Hepatic stellate cell (primary cell): ENCODE data around the gene UBTD2.
"Not testable (repeated sequence)": the region's sequence is repeated elsewhere in the genome, so short reads cannot be mapped to it uniquely, and the experiment has no call there.

ENCODE experiments used
- DNase-seq: peaks from one replicate; pipeline ENCODE4 v3.0.0; 2011; ENCODE audit warnings: low spot score

The UBTD2 gene

DNA sequence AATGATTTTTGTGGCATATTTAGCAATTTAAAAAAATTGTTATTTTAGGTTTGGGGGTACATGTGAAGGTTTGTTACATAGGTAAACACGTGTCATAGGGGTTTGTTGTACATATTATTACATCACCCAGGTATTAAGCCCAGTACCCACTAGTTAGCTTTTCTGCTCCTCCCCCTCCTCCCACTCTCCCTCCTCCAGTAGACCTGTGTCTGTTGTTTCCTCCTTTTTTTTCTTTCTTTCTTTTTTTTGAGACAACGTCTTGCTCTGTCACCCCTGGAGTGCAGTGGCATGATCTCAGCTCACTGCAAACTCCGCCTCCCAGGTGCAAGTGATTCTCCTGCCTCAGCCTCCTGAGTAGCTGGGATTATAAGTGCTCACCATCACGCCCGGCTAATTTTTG lies 8.3 kb upstream of the UBTD2 start:
- DNase-seq: not testable (repeated sequence)

DNA sequence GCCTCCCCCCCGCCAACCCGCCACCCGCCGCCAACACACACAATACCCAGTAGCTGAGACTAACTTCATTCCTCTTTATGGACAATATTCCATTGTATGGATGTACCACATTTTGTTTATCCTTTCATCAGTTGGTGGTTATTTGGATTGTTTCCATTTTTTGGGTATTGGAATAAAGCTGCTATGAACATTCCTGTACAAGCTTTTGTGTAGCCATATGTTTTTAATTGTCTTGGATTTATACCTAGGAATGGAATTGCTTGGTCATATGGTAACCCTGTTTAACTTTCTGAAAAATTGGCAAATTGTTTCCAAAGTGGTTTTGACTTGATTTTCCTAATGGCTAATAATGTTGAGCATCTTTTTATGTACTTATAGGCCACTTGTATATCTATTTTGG lies 4.9 kb upstream of the UBTD2 start:
- no peak for DNase-seq

GRCh38 chr5:172287140-172287539 lies 3.6 kb upstream of the UBTD2 start:
- not testable (repeated sequence) for DNase-seq

DNA sequence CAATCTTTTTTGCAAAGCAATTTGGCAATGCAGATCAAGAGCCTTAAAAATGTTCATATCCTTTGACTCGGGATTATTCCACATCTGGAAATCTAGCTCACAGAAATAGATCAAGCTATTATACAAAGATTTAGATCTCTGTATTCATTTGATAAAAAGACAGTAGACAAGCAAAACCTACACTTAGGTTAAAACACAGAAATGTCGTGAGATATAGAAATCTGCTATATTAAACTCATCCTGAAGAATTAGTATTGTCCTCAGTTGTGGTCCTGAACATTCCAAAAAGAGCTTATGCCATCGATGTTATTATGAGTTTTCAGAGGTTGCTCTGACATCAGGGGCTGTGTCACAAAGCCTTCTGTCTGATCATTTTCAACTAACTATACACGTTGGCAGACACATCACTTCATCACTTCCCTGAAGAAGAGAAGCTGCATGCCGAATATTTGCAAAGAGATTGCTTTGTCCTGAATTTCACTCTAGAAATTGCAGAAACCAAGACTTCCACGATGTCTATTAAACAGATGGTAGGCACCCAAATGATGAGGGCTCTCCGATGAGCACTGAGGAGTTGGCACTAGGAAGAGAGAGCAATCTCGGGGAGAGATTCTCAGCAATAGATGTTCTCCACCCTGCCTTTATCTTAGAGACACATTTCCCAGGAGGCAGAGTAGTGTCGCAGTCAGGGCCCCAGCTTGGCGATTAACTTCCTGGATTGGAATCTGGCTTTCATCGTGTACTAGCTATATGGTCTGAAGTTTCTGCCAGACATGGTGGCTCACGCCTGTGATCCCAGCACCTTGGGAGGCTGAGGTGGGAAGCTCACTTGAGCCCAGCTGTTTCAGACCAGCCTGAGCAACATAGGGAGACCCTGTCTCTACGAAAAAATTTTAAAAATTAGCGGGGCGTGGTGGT lies 1.9 kb upstream of the UBTD2 start:
- DNase-seq: no peak

GRCh38 chr5:172284611-172284980 lies 1.0 kb upstream of the UBTD2 start:
- peak; percentile 27 for DNase-seq

GRCh38 chr5:172283862-172284610 lies 472 bp upstream of the UBTD2 start:
- DNase-seq: peak; percentile 94

DNA sequence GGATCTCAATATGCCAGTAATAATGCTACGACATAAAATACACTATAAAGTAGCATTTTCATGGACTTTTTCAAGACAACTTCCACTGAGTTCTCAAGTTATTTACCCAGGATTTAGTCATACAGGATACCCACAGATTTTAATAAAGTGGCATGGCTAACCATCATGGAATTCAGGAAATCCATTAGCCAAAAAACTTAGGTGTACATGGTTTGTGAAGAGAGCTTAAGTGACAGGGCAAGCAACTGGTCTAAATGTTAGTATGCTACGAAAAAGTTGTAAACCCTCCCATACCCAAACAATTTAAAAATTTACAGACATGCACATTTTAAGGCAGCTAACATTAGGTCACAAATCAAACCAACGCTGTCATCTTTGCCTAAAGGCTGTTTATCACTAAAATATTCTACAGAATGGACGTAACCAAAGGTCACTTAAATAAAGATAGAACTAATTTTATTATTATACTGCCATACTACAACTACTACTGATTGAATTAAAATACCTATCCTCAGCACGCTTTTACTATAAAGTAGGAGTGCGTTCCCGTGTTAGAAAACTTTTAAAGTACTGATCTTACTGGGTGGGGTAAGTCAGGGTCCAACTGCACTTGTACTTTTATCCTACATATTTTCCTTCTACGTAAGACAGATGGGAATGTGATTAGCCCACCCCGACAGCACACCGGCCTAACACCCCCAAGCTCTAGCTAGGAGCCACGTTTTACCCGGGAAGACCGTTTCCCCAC lies 1.1 kb downstream of the UBTD2 start:
- peak; percentile 26 for DNase-seq

DNA sequence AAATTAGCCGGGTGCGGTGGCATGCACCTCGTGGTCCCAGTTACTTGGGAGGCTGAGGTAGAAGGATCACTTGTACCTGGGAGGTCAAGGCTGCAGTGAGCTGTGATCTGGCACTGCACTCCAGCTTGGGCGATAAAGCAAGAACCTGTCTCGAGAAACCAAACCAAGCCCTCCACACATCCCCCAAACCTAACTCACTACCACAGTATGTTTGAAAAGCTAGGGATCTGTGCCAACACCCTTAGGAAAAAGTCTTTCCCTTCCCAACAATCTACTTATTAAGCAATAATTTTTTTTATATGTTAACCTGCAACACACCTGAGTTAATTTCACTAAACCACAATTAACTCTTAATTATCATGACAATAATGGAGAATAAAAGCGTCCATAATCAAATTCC lies 2.2 kb downstream of the UBTD2 start:
- DNase-seq: no peak

- DNase-seq: no peak
Measured at GRCh38 chr5:172280929-172281328, 2.6 kb downstream of the UBTD2 start.

DNA sequence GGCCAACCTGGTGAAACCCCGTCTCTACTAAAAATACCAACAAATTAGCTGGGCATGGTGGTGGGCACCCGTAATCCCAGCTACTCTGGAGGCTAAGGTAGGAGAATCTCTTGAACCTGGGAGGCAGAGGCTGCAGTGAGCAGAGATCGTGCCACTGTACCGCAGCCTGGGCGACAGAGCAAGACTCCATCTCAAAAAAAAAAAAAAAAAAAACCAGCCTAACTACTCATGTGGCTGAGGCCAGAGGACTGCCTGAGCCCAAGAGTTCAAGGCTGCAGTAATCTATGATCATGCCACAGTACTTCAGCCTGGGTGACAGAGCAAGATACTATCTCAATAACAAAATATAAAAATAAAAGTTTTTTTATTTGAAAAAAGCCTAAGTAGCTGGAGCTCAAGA lies 3.2 kb downstream of the UBTD2 start:
- DNase-seq: no peak

GRCh38 chr5:172278356-172278755 lies 5.2 kb downstream of the UBTD2 start:
- DNase-seq: no peak

GRCh38 chr5:172276214-172276613 lies 7.3 kb downstream of the UBTD2 start:
- no peak for DNase-seq

- no peak for DNase-seq
Measured at GRCh38 chr5:172274951-172275753, 8.4 kb downstream of the UBTD2 start.

DNA sequence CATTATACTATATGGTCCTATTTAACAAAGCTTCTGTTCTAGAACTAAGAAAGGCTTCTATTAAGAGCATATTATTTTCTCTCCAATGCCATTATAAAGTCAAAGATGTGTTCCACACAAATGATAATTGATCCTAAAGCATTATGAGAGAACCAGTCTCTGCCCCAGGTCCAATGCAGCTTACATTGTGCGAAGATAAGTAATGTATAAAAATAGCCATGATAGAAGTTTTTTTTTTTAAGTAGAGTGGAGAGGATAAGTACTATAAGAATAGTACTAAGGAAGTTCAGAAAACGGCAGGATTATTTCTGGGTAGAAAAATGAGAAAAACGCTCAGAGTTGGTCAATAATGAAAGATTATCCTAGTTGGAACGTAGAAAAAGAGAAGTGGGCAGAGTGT lies 15.6 kb downstream of the UBTD2 start:
- DNase-seq: no peak

- no peak for DNase-seq
Measured at GRCh38 chr5:172266676-172267092, 16.9 kb downstream of the UBTD2 start.

DNA sequence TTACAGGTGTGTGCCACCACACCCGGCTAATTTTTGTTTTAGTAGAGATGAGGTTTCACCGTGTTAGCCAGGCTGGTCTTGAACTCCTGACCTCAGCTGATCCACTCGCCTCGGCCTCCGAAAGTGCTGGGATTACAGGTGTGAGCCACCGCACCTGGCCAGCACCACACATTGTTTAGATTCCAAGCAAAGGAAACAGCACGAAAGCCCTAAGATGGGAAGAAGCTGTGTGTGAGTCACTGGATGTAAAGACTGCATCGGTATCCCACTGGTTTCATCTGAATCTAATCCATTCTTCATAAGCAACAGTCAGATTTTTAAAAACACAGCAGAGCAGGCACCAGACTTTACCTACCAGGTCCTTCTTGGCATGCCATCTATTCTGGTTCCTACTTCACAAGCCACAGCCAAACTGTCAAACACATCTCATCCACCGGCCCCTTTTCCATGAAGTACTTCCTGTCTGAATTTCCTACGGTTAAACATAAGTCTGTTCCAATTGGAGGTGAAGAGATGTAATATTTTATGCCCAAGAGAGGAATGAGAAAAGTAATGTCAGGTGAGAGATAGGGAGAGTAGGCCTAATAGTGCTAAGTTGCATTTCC lies 17.4 kb downstream of the UBTD2 start:
- no peak for DNase-seq

GRCh38 chr5:172264815-172265395 lies 18.7 kb downstream of the UBTD2 start:
- DNase-seq: no peak

DNA sequence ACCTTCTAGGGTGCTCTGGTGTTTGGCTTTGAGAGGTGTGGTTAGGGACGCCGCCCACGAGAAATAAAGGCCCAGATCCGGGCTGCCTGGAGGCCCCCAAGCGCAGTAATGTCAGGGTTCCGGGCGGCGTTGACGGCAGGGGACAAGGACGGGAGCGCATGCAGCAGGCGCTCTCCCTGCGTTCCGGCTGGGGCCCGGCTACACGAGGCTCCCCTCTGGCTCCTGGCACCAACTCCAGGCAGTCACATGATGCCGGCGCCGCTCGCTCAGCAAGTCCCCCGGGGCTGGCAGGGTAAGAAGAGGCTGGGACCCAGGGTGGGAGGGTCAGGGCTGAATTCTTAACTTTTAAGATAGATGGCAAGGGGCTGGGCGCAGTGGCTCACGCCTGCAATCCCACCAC lies 28.1 kb downstream of the UBTD2 start:
- DNase-seq: no peak

DNA sequence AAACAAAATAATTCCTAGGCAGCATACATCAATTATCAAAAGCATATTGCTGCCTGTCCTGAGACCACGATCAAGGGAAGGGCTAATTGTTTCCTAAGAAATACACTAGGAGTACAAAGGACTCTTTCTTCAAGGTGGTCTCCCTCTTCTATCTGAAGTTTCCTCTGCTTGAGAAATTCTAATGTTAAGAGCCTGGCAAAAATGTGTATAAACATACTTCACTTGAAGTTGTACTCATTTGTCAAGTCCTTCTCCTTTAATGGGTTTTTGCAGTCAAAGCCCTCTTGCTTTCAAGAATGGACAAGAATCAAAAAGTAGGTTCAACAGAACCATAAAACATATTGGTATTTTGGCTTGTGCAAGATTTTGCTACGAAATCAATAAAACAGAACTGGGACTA lies 31.1 kb downstream of the UBTD2 start:
- no peak for DNase-seq

- no peak for DNase-seq
Measured at GRCh38 chr5:172251419-172251818, 32.1 kb downstream of the UBTD2 start.

DNA sequence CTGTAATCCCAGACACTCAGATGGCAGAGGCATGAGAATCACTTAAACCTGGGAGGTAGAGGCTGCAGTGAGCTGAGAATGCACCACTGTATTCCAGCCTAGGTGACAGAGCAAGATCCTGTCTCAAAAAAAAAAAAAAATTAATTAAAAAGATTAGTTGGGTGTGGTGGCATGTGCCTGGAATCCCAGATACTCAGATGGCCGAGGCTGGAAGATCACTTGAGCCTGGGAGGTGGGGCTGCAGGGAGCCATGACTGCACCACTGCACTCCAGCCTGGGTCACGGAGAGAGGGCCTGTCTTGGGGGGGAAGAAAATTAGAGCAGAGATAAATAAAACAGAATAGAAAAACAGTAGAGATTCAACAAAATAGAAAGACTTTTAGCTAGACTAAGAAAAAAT lies 34.9 kb downstream of the UBTD2 start:
- no peak for DNase-seq
